NCI-H2227 (cell line): ENCODE measurements around the gene OR13C2.
"Not testable (repeated sequence)": the region's sequence is repeated elsewhere in the genome, so short reads cannot be mapped to it uniquely, and the experiment has no call there.

Experiments used
- DNase-seq: peaks from one replicate; lab custom pipeline; 2025; ENCODE audit not compliant: unreplicated experiment; lab: John Stamatoyannopoulos, UW

Gene OR13C2, protein sequence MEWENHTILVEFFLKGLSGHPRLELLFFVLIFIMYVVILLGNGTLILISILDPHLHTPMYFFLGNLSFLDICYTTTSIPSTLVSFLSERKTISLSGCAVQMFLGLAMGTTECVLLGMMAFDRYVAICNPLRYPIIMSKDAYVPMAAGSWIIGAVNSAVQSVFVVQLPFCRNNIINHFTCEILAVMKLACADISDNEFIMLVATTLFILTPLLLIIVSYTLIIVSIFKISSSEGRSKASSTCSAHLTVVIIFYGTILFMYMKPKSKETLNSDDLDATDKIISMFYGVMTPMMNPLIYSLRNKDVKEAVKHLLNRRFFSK

DNA sequence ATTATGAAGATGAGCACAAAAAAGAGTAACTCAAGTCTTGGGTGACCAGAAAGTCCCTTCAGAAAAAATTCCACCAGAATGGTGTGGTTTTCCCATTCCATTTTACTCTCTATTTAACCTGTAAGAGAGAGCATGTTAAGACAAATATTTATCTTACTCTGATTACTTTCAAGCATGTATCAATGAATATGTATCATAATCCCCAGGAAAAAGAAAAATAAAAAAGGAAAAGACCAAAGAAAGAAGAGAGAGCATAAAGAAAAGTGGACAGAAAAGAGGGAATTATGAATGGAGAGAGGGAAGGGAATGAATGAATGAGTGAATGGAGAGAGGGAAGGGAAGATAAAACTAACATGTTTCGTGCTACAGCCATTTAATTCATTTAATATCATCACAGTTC lies at the start of gene OR13C2:
OR13C2 (minus strand) TSS at position 101 of the 400 bp plus-strand sequence; CDS start at position 101, 0 bp downstream.
- not testable (repeated sequence) for DNase-seq

DNA sequence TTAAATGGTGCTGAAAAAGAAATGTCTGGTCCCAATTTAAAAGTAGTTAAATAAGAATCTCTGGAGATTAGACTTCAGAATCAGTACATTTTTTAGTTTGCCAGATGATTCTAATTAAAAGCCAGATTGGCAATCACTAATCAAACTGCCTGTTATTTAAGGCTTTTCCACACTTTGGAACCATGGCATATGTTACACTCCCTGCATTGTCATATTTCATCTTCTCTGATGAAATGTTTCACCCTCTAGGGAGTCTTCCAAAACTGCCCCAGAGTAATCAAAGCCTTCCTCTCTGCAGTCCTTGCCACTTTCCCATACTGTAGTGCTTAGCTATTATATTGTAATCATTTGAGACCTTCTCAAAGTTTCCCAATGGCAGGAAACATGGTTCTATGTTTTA lies 30.0 kb upstream of the OR13C2 start:
- DNase-seq = no peak

DNA sequence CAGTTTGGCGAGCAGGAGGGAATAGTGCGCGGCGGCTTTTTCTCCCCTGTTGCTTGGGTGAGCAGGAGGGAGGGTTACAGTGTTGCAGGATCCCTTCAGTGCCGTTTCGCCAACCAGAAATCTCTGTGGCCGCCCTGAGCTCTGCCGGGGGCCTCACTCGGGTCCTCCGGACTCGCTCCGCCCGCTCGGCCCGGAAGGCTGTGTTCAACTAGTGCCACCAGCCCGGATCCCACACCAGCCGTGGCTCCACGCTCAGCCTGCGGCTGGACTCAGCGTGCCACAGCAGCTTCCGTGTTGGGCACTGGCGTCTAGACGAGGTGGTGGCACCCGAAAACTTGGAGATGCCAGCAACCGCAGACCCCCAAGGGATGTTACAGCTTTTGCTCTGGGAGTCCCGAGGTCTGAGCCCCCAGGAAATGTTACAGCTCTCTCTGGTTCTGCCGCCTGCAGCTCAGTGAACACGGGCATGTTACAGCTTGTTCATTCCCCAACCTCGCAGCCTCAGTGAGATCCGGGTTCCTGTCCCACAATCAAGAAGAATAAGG lies 28.6 kb upstream of the OR13C2 start:
- no peak for DNase-seq

DNA sequence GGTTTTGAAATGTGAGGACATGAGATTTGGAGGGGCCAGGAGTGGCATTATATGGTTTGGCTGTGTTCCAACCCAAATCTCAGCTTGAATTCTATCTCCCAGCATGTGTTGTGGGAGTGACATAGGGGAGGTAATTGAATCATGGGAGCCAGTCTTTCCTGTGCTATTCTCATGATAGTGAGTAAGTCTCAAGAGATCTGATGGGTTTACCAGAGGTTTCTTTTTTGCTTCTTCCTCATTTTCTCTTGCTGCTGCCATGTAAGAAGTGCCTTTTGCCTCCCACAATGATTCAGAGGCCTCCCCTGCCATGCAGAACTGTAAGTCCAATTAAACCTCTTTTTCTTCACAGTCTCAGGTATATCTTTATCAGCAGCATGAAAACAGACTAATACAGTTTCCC lies 20.5 kb upstream of the OR13C2 start:
- DNase-seq = not testable (repeated sequence)

DNA sequence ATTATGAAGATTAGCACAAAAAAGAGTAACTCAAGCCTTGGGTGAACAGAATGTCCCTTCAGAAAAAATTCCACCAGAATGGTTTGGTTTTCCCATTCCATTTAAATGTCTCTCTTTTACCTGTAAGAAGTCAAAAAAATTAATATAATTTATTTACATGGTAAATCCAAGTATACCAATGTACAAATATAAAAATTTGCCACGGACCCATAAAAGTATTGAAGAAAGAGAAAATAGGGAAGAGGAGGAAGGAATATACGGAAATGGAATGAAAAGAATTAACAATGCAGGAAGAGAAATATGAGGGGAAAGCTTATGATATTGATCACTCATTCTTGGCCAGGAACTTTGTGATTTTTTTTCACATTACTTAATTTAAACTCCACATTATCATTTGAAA lies 12.7 kb upstream of the OR13C2 start, which contains the start of gene OR13C9:
OR13C9 (minus strand) TSS at position 101 of the 400 bp plus-strand sequence; CDS start at position 101, 0 bp downstream.
- DNase-seq = no peak

DNA sequence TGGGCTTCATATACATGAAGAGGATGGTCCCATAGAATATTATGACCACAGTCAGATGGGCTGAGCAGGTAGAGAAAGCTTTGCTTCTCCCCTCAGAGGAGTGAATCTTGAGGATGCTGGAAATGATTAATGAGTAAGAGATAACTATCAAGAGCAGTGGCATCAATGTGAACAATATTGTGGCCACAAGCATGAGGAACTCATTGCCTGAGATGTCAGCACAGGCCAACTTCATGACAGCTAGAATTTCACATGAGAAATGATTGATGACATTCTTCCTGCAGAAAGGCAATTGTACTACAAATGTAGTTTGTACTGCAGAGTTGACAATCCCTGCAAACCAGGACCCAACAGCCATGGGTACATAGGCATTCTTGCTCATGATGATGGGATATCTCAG lies 12.0 kb upstream of the OR13C2 start:
- DNase-seq = no peak

DNA sequence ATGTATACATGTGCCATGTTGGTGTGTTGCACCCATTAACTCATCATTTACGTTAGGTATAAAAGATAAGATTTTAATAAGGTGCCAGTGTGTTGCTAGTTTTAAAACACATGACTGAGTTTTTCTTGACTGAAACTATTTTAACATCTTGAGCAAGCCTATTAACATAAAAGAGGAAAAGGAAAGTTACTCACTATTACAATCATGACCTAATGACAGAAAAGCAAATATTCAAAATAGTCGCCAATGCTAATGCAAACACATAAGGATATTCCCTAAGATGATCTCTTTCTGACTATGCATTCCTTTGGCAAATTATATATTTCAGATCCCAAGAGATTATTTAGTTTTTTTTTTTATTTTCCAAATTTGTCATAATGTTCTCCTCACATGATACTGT lies 5.8 kb upstream of the OR13C2 start:
- no peak for DNase-seq

DNA sequence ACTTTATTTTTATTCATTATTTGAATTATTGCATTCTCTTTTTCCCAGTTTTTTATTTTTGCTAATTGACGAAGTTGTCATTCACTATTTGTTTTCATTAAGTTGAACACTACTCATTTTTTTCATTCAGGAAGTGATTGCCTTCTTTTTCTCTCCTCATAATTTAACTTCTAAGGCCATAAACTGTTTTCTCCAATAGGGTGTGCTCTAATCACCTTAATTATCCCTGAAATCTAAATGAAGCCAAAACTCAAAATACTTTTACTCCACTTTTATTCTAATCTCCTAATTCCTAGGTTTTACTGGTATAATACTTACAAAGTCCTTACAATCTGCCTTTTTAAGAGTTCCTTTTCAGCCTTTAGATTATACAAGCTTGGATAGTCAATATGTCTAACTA lies 2.9 kb upstream of the OR13C2 start:
- no peak for DNase-seq

DNA sequence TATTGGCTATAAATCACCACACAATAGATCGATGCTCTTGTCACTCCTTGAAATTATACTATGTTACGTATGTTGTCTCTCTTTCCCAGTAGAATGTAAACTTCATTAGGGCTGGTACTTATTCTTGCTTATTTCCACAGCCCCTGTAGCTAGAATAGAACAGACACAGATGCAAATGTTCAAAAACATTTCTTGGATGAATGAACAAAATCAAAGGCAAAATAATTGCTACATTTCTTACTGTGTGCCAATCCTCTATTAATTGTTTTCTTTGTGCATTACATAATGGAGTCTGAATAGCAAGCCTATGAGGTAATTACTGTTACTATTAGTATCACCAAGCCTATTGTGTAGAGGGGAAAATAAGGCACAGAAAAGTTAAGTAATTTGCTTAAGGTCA lies 725 bp upstream of the OR13C2 start:
- no peak for DNase-seq

DNA sequence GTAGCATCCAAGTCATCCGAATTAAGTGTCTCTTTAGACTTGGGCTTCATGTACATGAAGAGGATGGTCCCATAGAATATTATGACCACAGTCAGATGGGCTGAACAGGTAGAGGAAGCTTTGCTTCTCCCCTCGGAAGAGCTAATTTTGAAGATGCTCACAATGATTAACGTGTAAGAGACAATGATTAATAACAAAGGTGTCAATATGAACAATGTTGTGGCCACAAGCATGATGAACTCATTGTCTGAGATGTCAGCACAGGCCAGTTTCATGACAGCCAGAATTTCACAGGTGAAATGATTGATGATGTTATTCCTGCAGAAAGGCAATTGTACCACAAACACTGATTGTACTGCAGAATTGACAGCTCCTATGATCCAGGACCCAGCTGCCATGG lies 626 bp downstream of the OR13C2 start:
- no peak for DNase-seq

DNA sequence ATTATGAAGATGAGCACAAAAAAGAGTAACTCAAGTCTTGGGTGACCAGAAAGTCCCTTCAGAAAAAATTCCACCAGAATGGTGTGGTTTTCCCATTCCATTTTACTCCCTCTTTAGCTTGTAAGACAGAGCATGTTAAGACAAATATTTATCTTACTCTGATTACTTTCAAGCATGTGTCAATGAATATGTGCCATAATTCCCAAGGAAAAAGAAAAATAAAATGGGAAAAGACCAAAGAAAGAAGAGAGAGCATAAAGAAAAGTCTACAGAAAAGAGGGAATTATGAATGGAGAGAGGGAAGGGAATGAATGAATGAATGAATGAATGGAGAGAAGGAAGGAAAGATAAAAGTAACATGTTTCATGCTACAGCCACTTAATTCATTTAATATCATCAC lies 6.1 kb downstream of the OR13C2 start, which contains the start of gene OR13C5:
OR13C5 (minus strand) TSS at position 101 of the 400 bp plus-strand sequence; CDS start at position 101, 0 bp downstream.
- not testable (repeated sequence) for DNase-seq

DNA sequence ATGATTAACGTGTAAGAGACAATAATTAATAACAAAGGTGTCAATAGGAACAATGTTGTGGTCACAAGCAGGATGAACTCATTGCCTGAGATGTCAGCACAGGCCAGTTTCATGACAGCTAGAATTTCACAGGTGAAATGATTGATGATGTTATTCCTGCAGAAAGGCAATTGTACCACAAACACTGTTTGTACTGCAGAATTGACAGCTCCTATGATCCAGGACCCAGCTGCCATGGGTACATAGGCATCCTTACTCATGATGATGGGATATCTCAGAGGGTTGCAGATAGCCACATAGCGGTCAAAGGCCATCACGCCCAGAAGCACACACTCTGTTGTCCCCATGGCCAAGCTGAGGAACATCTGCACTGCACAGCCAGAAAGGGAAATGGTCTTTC lies 6.7 kb downstream of the OR13C2 start:
- not testable (repeated sequence) for DNase-seq

DNA sequence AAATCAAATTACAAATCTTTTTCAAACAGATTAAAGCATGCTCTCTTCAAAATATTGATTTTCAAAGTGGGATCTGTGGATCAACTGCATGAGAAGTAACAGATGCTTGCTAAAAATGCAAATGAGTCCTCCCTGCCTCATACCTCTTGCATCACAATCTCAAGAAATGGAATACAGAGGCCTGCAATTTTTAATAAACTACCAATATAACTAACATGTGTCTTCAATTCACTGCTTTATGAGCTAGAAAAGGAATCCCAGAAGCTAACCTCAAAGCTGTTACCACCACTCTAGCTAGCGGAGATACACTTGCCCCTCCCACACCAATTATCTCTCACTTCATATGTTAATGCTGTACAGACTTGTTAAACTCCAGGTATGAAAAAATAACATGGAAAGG lies 15.8 kb downstream of the OR13C2 start:
- DNase-seq = no peak

DNA sequence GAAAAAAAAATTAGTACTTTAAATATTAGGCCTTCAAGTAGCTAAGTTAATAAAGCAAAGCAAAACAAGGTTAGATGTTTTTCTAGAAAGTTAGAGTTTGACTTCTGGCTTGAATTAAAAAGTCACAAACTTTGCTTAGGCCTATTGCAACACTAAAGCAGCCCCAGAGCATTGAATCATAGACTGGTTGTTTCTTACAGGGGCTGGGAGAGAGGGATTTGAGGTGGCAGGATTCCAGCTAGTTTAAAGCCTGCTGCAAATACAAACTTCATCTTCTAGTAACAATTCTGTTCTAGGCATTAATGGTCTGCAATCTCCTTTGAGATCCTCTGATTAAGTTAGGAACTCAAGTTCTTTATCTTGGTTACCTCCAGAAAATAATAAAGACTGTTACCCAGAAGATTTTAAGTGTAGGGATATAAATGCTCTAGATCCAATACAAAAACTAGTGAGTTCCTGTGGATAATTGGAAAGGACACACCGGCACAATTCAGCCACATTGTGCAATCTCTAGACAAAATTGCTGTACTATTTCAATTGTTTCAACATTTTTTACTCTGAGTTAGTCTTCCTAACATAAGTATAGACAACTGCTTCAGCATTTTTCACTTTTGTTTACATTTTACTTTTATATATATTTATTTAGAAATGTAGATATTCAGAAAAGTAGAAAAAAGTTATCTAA lies 18.8 kb downstream of the OR13C2 start:
- DNase-seq = no peak

DNA sequence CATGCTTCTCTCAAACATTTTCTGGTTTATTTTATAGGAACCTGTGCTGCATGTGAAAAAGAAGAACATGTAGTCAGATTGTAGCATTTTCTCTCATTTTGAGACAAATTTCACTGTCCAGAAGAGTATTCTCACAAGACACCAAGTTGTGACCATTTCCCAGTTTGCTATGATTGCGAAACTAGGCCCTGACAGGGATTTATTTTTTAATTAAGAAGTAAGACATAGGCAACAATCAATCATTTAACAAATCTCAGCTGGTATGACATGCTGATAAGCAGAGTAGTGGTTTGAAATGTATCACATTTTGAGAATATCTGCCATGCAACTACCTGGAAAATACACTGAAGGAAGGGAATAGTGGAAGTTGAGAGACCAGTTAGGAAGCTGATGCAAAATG lies 24.9 kb downstream of the OR13C2 start:
- no peak for DNase-seq

DNA sequence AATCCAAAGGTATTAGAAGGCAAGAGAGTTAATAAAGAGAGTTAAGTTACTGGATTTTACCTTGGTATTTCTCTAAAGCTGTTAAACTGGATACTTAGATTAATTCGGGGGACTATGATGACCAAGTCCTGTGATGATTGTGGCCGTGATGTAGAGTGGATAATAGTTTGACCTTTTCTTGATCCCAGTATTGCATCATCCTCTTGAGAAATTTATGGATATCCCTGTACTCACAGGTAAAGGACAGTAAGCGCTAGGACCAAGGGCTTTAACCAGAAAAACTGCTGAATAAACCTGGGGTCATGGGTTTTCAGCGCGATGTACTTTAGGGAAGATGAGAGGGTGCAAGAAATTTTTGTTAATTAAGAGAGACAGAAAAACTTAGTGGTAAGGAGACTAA lies 28.2 kb downstream of the OR13C2 start:
- no peak for DNase-seq

DNA sequence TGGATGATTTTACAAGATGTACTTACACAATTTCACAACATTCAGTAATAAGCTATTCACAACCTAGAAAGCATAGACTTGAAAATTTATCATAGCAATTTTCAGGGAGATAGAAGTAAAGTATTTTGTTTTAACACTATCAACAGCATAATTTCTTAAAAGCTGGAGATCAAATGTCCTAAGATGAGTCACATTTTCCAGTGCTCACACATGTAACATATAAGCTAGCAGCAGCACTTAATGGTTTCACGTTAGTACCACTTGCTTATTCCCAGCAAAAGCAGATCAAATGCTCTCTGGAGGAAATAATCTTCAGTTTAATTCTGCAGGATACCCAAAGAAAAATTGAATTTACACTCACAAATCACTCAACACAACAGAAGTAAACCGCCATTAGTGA lies 30.0 kb downstream of the OR13C2 start:
- no peak for DNase-seq

DNA sequence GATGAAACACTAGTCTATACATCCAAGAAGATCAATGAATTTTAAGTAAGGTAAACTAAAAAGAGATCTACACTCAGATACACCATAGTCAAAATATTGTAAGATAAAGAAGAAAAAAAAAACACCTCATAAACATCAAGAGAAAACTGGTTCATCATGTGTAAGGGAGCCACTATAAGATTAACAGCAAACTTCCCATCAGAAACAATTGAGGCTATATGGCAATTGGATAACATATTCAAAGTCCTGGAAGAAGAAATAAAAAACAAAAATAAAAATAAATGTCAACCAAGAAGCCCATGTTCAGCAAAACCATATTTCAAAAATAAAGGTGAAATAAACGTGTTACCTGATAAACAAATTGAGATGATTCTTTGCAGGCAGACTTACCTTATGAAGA lies 32.8 kb downstream of the OR13C2 start:
- no peak for DNase-seq

DNA sequence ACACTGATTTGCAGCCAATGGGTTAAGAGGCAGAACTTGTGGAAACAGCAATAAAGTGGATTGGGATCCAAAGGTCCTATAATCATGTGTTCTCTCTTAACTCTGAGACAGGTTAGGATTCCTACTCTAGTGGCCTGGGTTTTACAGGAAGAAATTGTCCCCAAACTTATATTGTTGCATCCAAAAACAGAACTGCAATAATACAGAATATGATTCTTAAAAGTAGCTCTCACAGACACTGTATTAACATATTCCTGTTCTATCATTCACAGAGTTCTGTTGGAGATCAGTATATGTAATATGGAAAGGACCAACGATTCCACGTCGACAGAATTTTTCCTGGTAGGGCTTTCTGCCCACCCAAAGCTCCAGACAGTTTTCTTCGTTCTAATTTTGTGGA lies 36.6 kb downstream of the OR13C2 start, which contains the start of gene OR13C8:
OR13C8 (plus strand) TSS at position 301 of the 400 bp plus-strand sequence; CDS start at position 301, 0 bp downstream.
- no peak for DNase-seq

DNA sequence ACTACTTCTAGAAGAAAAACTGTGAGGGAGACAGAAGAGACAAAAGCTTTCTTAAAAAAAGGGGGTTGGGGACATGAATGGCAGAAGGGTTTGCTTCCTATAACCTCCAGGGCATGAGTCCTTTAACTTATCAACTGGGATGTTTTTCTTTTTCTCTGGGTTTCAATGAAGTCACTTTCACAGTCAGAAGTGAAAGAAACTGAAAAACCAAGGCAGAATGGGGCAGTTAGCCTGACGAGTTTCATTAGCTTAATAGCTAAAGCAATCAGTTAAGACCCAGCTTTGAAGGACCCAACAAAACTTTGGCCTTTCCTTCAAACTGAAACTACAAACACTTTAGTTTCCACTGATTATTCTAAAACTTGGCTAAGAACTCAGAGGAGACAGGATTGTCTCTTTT lies 41.1 kb downstream of the OR13C2 start:
- no peak for DNase-seq

DNA sequence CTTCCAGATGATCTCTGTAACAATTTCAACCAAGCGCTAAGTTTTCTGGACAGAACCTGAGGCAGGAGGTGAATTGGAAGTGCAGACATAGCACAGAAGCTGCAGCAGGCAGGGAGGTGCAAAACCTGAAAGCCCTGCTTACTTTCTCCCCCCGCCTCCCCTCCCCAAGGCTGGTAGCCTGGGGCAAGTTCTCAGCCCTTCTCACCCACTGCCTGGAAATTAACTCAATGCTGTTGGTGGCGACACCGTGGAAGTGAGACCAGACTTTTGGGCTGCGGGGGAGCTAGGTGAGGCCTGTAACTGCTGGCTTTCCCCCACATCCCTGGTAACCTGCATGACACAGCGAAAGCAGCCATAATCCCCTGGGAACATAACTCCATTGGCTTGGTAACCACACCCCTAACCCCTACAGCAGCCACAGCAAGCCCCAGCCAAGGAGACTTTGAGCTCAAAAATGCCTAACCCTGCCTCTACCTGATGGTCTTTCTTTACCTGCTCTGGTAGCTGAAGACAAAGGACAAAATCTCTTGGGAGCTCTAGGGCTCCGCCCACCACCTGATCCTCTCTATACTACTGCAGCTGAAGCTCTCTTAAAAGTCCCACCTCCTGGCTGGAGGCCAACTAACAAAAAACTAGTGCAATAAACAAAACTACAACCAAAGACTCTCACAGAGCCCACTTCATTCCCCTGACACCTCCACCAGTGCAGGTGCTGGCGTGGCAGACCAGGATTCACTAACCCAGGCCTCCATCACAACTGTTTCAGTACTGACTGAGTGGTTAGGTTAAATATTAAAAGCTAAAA lies 48.4 kb downstream of the OR13C2 start:
- no peak for DNase-seq
